Activated T-cell treated with anti-CD3 and anti-CD28 coated beads for 1 hour (primary cell): ENCODE measurements around the gene SLC6A6.

ENCODE experiments used
- DNase-seq: peaks from one replicate; pipeline ENCODE4 v3.0.0-alpha.2; 2020; ENCODE audit warnings: low read depth

The SLC6A6 gene

DNA sequence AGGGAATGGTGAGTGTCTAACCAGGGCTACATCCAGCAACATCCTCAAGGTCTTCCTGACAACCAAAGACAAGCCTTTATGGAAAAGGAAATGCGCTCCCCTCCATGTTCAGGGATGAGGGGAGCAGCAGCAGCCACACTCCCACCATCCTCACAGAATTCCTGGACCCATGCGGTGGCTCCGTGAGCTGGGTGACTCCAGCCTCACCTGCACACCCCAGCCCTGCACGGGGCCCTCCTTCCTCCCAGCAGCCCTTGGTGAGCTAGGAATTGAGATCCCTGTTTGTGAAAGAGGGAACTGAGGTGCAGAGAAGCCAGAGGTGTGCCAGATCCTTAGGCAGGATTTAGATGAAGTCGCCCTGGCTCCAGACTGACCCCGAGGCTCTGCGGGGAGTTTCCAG, 85.4 kb downstream of the SLC6A6 start:
- no peak for DNase-seq

DNA sequence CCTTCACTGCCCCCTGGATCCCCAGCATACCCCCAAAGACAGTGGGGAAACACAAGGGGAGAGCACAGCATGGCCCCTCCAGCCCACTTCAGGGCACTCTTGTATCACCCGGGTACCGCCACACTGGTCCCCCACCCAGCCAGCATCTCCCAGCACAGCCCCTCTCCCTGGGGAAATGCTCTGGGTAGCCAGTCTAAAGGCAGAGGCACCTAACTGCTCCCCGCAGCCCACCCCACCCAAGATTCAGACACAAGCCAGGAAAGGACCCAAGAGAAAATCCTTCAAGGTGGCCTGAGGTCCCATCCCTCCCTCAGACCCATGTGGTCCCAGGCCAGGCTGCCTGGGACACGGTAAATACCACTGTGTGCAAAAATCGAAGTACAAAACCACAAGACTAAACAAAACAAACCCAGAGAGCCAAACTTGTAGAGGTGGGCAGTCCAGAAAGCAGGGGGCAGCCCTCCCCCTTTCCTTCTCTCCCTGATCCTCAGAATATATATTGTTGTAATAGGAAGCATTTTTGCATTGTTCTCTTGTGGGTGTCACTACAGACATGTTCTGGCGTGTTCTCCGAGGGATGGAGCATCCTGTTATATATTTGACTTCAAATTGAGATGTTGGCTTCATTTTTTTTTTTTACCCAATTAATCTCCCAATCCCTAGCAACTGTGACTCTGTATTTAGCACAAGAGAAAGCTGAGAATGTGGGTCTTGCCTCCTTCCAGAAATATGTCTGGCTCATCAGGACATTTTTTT, 86.1 kb downstream of the SLC6A6 start:
- no peak for DNase-seq

DNA sequence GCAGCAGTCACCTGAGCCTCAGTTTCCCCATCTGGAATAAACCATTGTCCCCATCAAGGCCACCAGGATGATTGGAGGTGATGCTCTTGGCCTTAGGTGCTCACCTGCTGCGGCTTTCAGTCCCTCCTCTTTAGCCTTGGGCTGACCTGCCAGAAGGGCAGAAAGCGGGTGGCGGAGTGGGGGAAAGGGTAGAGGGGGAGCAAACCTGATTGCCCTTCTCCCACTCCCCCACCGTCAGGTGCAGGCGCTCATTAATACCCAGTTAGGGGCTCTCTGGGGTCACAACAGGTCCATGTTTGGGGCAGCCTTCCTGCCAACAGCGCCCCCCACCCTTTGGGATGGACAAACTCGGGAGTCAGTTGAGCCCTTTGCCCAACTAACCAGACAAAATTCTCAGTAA, 87.2 kb downstream of the SLC6A6 start:
- DNase-seq: no peak

DNA sequence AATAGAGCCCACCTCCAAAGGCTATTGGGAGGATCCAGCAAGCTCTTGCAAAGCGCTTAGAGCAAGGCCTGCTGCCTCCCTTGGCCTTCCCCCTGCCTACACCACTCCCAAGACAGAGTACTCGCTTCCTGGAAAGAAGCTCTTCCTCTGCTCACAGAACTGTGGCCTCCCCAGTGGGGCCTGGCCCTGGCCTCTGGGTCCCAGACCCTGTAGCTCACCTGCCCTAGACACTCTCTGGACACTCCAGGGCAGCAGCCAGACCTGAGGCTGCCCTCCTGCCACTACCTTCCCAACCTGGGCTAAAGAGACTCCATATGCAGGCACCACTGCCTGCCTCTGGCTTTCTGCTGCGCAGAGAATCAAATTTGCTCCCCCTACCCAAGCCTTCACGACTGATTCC, 87.8 kb downstream of the SLC6A6 start:
- DNase-seq: no peak

DNA sequence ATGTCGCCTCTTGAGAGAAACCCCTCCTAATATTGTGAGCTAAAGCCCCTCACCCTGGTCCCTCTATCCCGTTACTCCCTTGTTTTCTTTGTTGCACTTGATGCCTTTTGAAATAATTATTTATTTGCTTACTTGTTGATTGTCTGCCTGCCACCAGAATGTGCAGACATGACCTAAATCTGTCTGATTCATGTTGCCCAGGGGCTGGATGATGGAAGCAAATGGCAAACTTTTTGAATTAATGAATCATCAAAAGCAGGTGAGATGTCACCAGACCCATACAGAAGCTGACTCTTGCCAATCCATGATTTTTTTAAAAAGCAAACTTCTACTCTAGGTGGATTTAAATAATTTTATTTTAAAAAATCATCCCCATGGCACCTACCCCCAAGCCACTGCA, 88.4 kb downstream of the SLC6A6 start:
- no peak for DNase-seq

DNA sequence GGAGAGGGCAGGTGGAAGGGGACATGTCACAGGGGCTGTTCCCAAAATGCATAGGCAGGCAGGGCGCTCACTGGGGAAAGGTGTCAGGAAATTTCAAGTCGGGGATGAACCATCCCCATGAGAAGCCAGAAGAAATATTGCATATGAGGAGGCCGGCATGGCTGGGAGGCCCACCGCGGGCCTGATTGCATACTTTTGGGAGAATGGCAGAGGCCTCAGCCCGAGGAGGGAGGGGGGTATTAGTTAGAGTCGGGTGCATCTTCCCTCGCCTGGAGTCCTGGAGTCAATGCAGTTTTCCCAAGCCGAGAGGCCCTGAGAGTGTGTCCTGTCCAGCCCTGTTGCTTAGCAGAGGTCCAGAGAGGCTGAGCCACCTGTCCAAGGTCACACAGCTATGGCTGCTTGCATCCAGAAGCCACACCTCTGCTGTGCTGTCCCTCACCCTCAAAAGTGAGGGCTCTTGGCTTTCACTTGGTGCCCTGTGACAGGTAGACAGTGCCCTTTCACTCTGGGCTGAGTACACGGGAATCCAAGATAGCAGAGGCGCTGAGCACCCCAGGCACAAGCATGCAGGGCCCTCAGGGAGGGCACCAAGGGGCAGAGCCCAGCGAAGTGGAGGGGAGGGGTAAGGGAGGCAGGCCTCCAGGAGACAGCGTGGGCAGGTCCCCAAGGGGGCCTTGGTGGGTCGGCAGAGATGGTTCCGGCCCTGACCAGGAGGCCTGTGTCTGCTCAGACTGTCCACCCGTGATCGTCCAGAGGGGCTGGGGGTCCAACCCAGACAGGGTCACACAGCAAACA, 89.2 kb downstream of the SLC6A6 start:
- no peak for DNase-seq

DNA sequence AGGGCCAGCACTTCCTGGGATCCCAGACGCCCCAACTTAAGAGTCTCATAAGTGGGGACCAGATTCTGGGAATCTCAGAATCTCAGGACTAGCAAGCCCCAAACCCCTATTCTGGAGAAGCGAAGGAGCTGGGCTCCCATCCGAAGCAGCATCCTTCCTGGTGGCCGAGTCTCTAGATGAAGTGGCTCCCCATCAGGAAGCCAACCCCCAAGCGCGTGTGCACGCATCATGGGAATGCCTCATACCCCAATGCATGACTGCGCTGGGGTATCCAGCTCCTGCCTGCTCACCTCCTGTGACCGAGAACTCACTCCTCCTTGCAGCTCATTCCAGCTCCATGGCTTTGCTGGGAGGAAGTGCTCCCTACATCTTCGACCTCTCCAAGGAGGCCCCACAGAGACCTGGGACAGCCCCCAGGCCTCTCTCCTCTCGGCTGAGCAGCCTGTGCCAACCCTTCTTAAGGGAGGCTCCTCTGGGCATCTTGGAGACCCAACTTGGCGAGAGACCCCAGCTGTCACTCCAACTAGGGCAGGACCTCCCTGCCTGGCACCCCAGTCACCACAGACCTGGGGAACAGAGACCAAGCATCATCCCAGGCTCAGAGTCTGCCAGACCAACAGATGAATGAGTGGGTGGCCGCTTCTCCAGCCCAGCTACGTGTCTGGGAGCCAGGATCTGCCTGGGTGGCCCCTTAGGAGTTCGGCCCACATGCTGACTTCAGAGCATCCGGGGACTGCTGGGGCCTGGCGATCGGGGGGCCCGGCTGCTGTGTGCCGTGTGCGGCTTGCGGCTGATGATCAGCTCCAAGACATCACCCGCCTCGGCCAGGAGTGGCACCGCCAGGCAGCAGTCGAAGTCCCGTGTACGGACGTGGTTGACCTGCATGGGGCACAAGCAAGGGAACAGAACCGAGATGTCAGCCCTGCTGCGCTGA, 90.8 kb downstream of the SLC6A6 start:
- no peak for DNase-seq

DNA sequence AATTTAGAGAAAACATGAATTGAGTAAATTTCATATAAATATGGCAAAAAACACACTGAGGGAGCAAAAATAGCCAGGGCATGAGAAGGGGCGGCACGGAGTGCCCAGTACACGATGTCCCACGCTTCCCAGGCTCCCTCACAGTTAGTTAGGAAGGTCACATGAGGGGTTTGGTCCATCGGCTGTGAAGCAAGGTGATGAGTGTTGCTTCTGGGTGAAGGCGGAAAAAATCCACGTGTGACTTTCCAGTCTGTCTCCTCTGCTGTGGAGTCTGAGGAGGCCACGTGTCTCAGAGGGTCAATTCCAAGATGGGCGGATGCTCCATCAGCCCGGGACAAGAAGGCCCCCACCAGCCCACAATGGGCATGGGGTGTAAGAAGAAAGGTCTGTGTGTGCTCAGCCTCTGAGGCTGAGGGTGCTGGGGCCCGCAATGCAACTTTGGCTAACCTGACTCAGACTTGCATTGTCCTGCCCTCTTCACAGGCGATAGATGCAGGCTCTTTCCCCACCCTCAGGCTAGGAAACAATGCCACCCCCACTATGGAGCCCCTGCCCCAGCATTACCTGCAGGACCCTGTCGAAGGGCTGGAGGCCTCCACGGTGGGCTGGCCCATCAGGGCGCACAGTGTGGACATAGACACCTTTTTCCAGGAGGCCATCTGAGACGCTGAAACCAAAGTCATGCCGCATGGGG, 92.0 kb downstream of the SLC6A6 start:
- no peak for DNase-seq

DNA sequence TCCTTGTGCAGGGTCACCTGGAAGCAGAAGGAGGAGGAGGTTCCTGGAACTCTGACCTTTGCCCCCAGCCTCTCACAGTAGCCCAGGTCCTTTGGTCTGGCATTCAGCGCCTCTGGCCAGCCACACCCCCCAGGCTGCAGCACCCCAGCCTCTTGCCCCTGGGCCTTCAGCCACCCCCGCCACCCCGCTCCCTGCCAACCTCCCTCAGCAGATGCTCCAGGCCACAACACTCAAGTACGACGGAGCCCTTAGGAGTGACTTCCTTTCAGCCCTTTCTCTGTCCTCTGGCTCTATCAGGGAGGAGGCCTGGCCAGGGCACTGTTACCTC, 92.5 kb downstream of the SLC6A6 start:
- no peak for DNase-seq

DNA sequence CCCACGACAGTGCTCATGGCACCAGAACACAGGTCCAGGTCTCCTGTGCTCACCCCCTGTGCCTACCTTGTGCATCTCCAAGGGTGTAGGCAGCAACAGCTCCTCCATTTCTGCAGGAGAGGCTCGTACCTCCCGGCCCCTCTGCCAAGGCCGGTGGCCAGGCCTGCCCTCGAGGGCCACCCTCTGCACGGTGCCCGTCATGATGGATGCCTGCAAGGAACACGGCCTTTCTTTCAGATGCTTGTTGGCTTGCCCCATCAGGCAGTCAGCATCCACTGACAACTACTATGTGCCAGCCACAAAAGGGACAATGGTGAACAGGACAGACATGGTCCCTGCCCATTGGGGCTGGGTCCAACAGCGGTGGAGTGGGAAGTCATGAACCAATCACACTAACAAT, 93.9 kb downstream of the SLC6A6 start:
- no peak for DNase-seq

DNA sequence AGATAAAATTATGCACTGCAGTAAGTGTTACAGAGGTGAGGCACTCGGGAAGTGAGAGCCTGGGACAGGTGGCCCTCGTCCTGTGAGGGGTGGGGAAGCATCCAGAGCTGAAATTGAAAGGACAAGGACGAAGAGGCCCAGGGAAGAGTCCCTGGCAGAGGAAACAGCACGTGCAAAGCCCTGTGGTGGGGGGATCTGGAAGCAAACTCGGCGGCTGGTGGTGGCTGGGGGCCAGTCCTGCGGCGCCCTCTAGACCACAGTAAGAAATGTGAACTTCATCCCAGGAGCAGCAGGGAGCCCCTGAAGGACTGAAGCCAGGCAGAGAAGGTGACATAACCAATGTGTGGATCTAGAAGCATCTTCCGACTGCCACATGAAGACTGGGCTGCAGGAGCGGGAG, 94.9 kb downstream of the SLC6A6 start:
- no peak for DNase-seq

DNA sequence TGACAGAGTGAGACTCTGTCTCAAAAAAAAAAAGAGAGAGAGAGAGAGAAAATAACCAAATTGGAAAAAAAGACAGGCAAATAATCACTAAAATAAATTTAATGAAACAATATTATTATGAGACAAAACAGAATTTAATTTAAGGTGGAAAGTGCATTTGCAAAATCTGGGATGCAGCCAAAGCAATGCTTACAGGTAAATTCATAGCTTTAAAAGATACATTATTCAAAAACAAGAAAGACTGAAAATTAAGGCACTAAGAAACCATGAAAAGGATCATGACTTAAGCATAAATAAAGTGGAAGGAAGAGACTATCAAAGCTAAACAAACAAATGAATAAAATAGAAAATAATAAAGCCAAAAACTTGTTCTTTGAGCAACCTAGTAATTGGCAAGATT, 100.1 kb downstream of the SLC6A6 start:
- DNase-seq: no peak

DNA sequence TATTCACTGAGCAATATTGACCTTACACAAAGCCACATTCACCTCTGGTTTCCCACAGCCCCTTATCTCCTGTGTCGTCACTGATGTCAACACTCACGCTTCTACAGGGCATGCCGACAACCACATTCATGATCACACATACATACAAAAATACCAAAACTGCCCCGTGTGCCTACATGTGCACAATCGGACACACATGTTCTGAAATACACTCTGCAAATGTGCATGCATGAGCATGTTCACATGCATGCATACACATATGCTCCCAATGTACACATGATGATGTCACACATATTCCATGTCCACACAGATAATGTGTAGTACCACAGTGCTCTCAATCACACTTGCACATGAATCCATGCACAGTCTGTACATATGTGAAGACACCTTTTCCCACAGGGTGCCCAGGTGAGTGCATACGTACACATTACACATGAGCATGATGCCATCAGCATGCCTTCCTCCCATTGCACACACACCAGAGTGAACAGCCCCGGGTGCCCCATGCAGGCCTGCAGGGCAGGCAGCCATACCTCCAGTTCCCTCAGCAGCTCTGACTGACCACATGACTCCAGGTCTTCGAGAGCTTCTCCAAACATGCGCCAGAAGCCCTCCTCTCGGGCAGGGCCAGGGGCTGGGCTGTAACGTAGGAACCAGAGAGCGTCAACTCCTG, 100.8 kb downstream of the SLC6A6 start:
- DNase-seq: no peak

DNA sequence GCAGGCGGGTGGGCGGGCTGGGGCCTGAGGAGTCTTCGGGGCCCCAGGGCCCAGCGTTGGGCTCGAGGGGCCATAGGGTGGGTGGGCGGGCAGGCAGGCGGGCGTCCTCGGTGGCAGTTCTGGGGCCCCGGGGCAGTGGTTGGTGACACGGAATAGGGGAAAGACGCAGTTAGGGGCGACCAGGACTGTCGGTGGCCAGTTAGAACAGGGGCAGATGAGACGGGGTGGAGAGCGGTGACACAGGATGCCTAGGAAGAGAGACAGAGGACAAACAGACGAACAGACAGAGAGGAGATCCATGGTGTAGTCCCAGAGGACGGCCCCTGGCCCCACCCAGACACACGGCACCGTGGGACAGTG, 101.3 kb downstream of the SLC6A6 start:
- no peak for DNase-seq

DNA sequence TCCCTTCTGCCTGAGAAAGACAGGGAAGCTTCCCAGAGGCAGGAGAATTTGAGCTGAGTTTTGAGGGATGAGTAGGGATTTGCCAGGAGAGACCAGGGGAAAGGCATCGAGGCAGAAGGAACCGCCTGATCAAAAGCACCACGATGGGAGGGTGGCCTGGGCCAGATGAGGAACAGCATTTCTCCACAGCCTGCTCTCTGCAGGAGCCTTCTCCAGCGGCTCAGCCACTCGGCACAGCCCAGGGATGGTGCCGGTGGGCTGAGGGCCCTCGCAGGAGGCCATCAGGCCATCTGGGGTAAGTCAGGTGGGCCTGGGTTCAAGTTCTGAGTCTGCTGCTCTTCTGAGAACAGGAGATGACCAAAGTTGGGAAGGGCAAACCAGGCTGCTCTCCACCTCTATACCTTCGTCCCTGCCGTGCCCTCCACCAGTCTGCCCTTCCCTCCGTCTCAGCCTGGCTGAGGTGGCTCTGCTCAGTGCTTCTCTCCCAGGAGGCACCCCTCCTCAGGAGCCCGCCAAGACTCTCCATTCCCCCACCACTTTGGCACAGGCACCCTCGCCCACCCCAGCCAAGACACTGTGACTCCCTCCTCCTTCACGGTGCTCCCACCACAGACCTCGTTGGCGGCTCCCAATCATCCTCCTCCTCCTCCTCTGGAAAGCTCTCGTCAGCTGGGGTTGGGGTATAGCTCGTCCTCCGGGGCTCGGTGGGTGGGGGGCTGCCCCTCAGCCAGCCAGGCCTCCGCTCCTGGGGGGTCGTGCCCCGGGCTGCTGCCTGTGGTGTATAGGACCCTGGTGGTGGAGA, 102.8 kb downstream of the SLC6A6 start:
- no peak for DNase-seq

DNA sequence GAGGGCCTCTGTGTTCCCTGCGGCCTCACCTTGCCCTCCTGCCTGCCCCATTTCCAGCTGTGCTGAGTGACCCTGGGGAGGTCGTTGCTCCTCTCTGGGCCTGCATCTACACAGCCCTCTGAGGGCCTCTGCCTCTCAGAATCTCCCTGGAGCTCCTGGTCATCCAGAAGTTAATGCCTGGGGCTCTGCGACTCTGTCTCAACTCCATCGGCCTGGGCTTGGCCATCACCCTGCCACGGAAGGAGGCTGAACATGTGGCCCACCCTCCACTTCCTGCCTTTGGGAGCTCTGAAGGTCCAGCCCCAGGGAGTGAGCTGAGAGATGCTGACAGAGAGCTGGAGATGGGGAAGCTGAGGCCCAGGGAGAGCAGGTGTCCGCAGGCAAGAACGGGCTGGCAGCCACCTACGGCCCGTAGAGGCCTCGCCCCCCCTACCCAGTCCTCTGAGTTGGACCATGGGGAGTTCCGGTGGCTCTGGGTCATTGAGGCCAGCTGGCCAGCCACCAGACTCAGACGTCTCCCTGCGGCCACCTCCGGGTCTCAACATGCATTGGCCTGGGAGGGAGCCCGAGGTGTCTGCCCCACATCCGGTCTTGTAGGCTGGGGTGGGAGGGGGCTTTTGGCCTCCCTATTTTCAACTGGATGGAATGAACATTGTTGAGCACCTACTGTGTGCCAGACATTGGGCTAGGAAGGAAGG, 103.5 kb downstream of the SLC6A6 start:
- DNase-seq: no peak

DNA sequence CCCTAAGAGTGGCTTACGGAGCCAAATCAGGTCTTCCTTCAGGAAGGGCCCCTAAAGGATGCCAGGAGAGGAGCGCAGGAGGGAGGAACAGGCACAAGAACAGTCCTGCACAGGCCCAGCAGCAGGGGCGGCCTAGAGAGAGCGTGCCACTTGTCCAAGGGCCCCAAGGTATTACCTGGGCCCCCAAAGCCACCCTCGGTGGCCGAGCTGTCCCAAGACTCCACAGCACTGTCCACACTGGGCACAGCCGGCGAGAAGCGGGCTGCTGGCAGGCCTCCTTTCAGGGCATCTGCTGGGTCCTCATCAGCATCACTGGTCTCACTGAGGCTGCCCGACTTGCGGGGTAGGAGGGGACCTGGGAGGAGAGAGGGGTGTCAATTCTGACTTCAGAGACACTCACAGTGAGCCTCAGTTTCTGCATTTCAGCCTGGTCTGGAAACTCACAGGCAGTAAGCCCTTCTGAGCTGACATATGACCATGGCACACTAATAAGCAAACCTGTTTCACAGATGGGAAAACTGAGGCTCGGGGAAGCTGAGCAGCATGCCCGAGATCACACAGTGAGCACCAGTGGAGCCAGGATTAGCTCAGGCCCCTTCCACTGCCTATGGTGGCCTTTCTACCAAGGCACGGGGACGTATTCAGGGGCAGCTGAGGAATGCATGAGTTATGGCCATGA, 104.4 kb downstream of the SLC6A6 start:
- DNase-seq: no peak

DNA sequence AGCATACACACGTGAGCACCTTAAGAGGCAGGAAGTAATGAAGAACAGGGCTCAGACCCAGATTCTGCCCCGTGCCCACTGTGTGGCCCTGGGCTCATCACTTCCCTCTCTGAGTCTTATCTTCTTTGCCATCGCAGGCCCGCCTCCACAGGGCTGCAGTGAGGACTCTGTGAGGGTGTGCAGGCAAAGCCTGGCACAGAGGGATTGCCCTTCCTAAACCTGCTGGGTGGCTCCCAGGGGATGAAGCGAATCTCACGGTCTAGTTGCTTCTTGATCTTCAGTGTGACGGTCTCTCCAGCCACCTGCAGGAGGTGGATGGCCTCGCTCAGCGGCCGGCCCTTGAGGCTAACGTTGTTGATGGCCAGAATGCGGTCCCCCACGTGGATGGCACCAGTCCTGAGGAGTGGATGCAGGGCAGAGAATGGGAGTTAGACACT, 104.9 kb downstream of the SLC6A6 start:
- no peak for DNase-seq

DNA sequence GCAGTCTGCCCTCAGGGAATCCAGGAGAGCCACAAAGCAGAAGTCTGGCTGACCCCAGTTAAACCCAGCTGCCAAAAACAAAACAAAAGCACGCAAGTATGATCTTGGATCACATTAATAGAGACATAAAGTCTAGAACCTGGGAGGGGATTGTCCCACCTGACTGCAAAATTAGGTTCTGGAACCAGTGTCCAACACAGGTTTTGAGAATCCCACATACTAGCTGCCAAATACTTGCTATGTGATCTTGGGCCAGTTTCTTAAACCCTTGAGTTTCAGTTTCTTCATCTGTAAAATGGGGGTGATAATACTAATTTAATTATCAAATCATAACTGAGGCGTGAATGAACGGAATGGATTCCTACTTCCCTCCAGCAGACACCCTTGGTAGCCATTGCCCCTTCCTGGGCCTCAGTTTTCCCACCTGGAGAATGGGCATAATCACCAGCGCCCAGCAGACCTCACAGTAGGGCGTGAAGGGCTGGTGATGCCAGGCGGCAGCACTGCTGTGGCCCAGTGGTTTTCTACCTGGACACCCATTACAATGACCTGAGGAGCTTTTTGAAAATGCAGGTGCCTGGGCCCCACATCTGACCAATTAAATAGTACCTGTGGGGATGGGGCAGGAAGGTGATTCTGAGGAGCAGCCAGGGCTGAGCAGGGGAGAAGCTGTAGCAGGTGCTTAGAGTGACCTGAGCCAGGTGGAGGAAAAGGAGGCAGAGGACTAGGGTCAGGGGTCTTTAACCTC, 105.5 kb downstream of the SLC6A6 start:
- no peak for DNase-seq
